ENCODE data around the gene REXO4. TPM values are rescaled to one million over a fixed set of nuclear protein-coding genes. Genes with fewer than 3 reads are reported as not detected.
A peak's percentile ranks its signal among the peaks of the same experiment; 100 is the strongest.

Gene REXO4
- total RNA-seq, 4 donors from 2014 or later = 15.6 to 37.1 (median 19.4) TPM

GRCh38 chr9:133448487-133448972, 30.7 kb upstream of the REXO4 start:
- no peak overlapping the region for H3K4me3 ChIP-seq
- no peak for DNase-seq
- no peaks in the 10 kb centered on the region for H3K9me3 ChIP-seq
- no peak for TF ChIP-seq POLR2A (IDR thresholded peaks at IDR 0.05)
- no peak for TF ChIP-seq CTCF (IDR thresholded peaks at IDR 0.05)
- no peak overlapping the region for H3K27ac ChIP-seq
- H3K4me1 ChIP-seq = peaks cover 0 to 5% (median 0%) of the 10 kb centered on the region in 4 donors
- H3K36me3 ChIP-seq = no peaks in the 10 kb centered on the region
- no peaks in the 10 kb centered on the region for H3K27me3 ChIP-seq

- Histone ChIP-seq H3K27me3 (no peaks in the 10 kb centered on the region), H3K4me1 (peaks cover 0 to 5% (median 0%) of the 10 kb centered on the region in 4 donors), H3K36me3 (no peaks in the 10 kb centered on the region), H3K4me3 (no peak overlapping the region), H3K9me3 (no peaks in the 10 kb centered on the region), H3K27ac (no peak overlapping the region)
- DNase-seq = no peak
- TF ChIP-seq CTCF (IDR thresholded peaks at IDR 0.05) (no peak), POLR2A (IDR thresholded peaks at IDR 0.05) (no peak)
These were observed 27.6 kb upstream of the REXO4 start for GRCh38 chr9:133445293-133445969.

GRCh38 chr9:133443982-133444381, 26.2 kb upstream of the REXO4 start:
- DNase-seq = no peak
- H3K4me1 ChIP-seq = no peaks in the 10 kb centered on the region
- H3K9me3 ChIP-seq = no peaks in the 10 kb centered on the region

GRCh38 chr9:133443248-133443647, 25.4 kb upstream of the REXO4 start:
- DNase-seq = no peak
- Histone ChIP-seq H3K4me1 (no peaks in the 10 kb centered on the region), H3K4me3 (no peak overlapping the region), H3K36me3 (no peaks in the 10 kb centered on the region), H3K9me3 (no peaks in the 10 kb centered on the region), H3K27me3 (no peaks in the 10 kb centered on the region), H3K27ac (no peak overlapping the region)
- no peak for TF ChIP-seq POLR2A (IDR thresholded peaks at IDR 0.05)
- TF ChIP-seq CTCF (IDR thresholded peaks at IDR 0.05) = no peak

More at GRCh38 chr9:133443982-133444381, 26.2 kb upstream of the REXO4 start:
- Histone ChIP-seq H3K4me3 (no peak overlapping the region), H3K27me3 (no peaks in the 10 kb centered on the region), H3K36me3 (no peaks in the 10 kb centered on the region), H3K27ac (no peak overlapping the region)
- TF ChIP-seq POLR2A (IDR thresholded peaks at IDR 0.05) (no peak), CTCF (IDR thresholded peaks at IDR 0.05) (no peak)

- TF ChIP-seq CTCF (IDR thresholded peaks at IDR 0.05) (no peak), POLR2A (IDR thresholded peaks at IDR 0.05) (no peak)
These were observed 23.8 kb upstream of the REXO4 start for GRCh38 chr9:133441571-133441970.

More at GRCh38 chr9:133441571-133441970, 23.8 kb upstream of the REXO4 start:
- H3K9me3 ChIP-seq = no peaks in the 10 kb centered on the region
- DNase-seq = no peak
- peak overlapping the region in 1 of 4 donors; percentile 42 for H3K27ac ChIP-seq
- H3K4me1 ChIP-seq = no peaks in the 10 kb centered on the region
- no peaks in the 10 kb centered on the region for H3K36me3 ChIP-seq
- no peak overlapping the region for H3K4me3 ChIP-seq
- H3K27me3 ChIP-seq = no peaks in the 10 kb centered on the region
